ENCODE measurements around the gene PAQR6.

- TF ChIP-seq, protein P1, sequence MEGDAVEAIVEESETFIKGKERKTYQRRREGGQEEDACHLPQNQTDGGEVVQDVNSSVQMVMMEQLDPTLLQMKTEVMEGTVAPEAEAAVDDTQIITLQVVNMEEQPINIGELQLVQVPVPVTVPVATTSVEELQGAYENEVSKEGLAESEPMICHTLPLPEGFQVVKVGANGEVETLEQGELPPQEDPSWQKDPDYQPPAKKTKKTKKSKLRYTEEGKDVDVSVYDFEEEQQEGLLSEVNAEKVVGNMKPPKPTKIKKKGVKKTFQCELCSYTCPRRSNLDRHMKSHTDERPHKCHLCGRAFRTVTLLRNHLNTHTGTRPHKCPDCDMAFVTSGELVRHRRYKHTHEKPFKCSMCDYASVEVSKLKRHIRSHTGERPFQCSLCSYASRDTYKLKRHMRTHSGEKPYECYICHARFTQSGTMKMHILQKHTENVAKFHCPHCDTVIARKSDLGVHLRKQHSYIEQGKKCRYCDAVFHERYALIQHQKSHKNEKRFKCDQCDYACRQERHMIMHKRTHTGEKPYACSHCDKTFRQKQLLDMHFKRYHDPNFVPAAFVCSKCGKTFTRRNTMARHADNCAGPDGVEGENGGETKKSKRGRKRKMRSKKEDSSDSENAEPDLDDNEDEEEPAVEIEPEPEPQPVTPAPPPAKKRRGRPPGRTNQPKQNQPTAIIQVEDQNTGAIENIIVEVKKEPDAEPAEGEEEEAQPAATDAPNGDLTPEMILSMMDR (IDR thresholded peaks at IDR 0.05; ENCODE audit: control extremely low read depth in 1 of 3, insufficient read depth in 1 of 3, low read depth in 1 of 3, low read length in 3 of 3), result no peak
- TF ChIP-seq EZH2 (IDR thresholded peaks at IDR 0.05; ENCODE audit: low read depth, low read length, severe bottlenecking), result no peak
- TF ChIP-seq KDM4A (IDR thresholded peaks at IDR 0.05; ENCODE audit: low read depth, low read length, severe bottlenecking), result no peak
- no peak for TF ChIP-seq POU5F1 (IDR thresholded peaks at IDR 0.05; ENCODE audit: low read depth, low read length)
- TF ChIP-seq SUZ12 (IDR thresholded peaks at IDR 0.05; ENCODE audit: low read length), result no peak
- no peak for TF ChIP-seq POLR2AphosphoS5 (IDR thresholded peaks at IDR 0.05; ENCODE audit: low read depth, low read length)
- TF ChIP-seq JUN (IDR thresholded peaks at IDR 0.05; ENCODE audit: low read depth, low read length), result no peak
- TF ChIP-seq YY1 (IDR thresholded peaks at IDR 0.05; ENCODE audit: low read depth, low read length), result no peak
- TF ChIP-seq CBX8 (IDR thresholded peaks at IDR 0.05; ENCODE audit: borderline replicate concordance, low read depth, low read length), result no peak
- no peak for TF ChIP-seq SRF (IDR thresholded peaks at IDR 0.05; ENCODE audit: low read depth, low read length)
- no peak for TF ChIP-seq JUND (IDR thresholded peaks at IDR 0.05; ENCODE audit: low read length)
- no peak for TF ChIP-seq ATF2 (IDR thresholded peaks at IDR 0.05; ENCODE audit: low read length)
- no peak for TF ChIP-seq RFX5 (IDR thresholded peaks at IDR 0.05; ENCODE audit: borderline replicate concordance, low read depth, low read length)
Measured at GRCh38 chr1:156213644-156213966, 34.3 kb downstream of the PAQR6 start.
